SK-N-SH treated with all-trans-retinoic acid at 6 μM for 48 hours (cell line): ENCODE measurements around the gene CMTM3.

Source experiments
- ATAC-seq: fragments of 200-7000 bp; cut with Tn5 transposase; 3 replicates; pipeline ENCODE4 v1.9.1; 2020; ENCODE audit warnings: mild to moderate bottlenecking, moderate library complexity
- ARNTL ChIP-seq: fragments of 450-650 bp; formaldehyde crosslinking; IDR thresholded peaks from 2 replicates; pipeline ENCODE4 v1.5.0; 2020; ENCODE audit warnings: low read depth, mild to moderate bottlenecking, moderate library complexity, borderline replicate concordance
- BACH2 ChIP-seq: fragments of 250-450 bp; sonication (Bioruptor Pico); IDR thresholded peaks from 2 replicates; pipeline ENCODE4 v1.9.0; 2021; ENCODE audit warnings: mild to moderate bottlenecking, borderline replicate concordance
- CREB5 ChIP-seq: fragments of 250-450 bp; sonication (Bioruptor Pico); IDR thresholded peaks from 2 replicates; pipeline ENCODE4 v1.5.1; 2020; ENCODE audit warnings: low read depth, mild to moderate bottlenecking, moderate library complexity
- CSDC2 ChIP-seq: fragments of 250-450 bp; sonication (Bioruptor Pico); IDR thresholded peaks from 2 replicates; pipeline ENCODE4 v1.5.0; 2020; ENCODE audit warnings: mild to moderate bottlenecking, moderate library complexity
- CSRNP3 ChIP-seq: fragments of 250-450 bp; sonication (Bioruptor Pico); IDR thresholded peaks from 2 replicates; pipeline ENCODE4 v1.5.1; 2021; ENCODE audit warnings: mild to moderate bottlenecking, moderate library complexity
- ESRRG ChIP-seq: fragments of 250-450 bp; sonication (Bioruptor Pico); IDR thresholded peaks from 2 replicates; pipeline ENCODE4 v1.6.1; 2021; ENCODE audit warnings: mild to moderate bottlenecking
- GLIS3 ChIP-seq: fragments of 250-450 bp; sonication (Bioruptor Pico); IDR thresholded peaks from 2 replicates; pipeline ENCODE4 v1.5.0; 2020; ENCODE audit warnings: mild to moderate bottlenecking, moderate library complexity
- ISL1 ChIP-seq: fragments of 250-450 bp; sonication (Bioruptor Pico); IDR thresholded peaks from 2 replicates; pipeline ENCODE4 v2.1.2; 2022; ENCODE audit warnings: mild to moderate bottlenecking, moderate library complexity
- OSR1 ChIP-seq: fragments of 250-450 bp; sonication (Bioruptor Pico); IDR thresholded peaks from 2 replicates; pipeline ENCODE4 v1.8.0; 2022; ENCODE audit warnings: moderate library complexity, mild to moderate bottlenecking, inconsistent platforms
- PATZ1 ChIP-seq: fragments of 250-450 bp; sonication (Bioruptor Pico); IDR thresholded peaks from 2 replicates; pipeline ENCODE4 v1.8.0; 2020; ENCODE audit warnings: mild to moderate bottlenecking, moderate library complexity, borderline replicate concordance
- POU6F1 ChIP-seq: fragments of 250-450 bp; sonication (Bioruptor Pico); IDR thresholded peaks from 2 replicates; pipeline ENCODE4 v1.8.0; 2021; ENCODE audit warnings: low read depth, mild to moderate bottlenecking, moderate library complexity, borderline replicate concordance
- PPARA ChIP-seq: fragments of 250-450 bp; sonication (Bioruptor Pico); IDR thresholded peaks from 2 replicates; pipeline ENCODE4 v1.5.0; 2020; ENCODE audit warnings: mild to moderate bottlenecking, borderline replicate concordance
- SNAI2 ChIP-seq: fragments of 250-450 bp; sonication (Bioruptor Pico); IDR thresholded peaks from 2 replicates; pipeline ENCODE4 v1.5.0; 2020; ENCODE audit warnings: mild to moderate bottlenecking, moderate library complexity
- TCF4 ChIP-seq: fragments of 250-450 bp; sonication (Bioruptor Pico); IDR thresholded peaks from 2 replicates; pipeline ENCODE4 v1.8.0; 2021; ENCODE audit warnings: mild to moderate bottlenecking, moderate library complexity, borderline replicate concordance
- TOX ChIP-seq: fragments of 250-450 bp; sonication (Bioruptor Pico); IDR thresholded peaks from 2 replicates; pipeline ENCODE4 v1.8.0; 2021; ENCODE audit warnings: mild to moderate bottlenecking, moderate library complexity, borderline replicate concordance
- ZC3H10 ChIP-seq: fragments of 250-450 bp; sonication (Bioruptor Pico); IDR thresholded peaks from 2 replicates; pipeline ENCODE4 v1.5.1; 2021; ENCODE audit warnings: mild to moderate bottlenecking, moderate library complexity
- ZFP3 ChIP-seq: fragments of 250-450 bp; sonication (Bioruptor Pico); IDR thresholded peaks from 2 replicates; pipeline ENCODE4 v1.5.0; 2020; ENCODE audit warnings: mild to moderate bottlenecking, moderate library complexity
- ZFP30 ChIP-seq: fragments of 450-650 bp; formaldehyde crosslinking; IDR thresholded peaks from 2 replicates; pipeline ENCODE4 v1.5.0; 2022; ENCODE audit warnings: mild to moderate bottlenecking, moderate library complexity
- ZNF565 ChIP-seq: fragments of 450-650 bp; formaldehyde crosslinking; conservative IDR thresholded peaks from 2 replicates; pipeline ENCODE4 v1.5.0; 2020; ENCODE audit warnings: low read depth, mild to moderate bottlenecking, moderate library complexity
- ZNF70 ChIP-seq: fragments of 450-650 bp; formaldehyde crosslinking; IDR thresholded peaks from 2 replicates; pipeline ENCODE4 v1.5.0; 2020; ENCODE audit warnings: mild to moderate bottlenecking, moderate library complexity
- ZNF8 ChIP-seq: fragments of 450-650 bp; formaldehyde crosslinking; IDR thresholded peaks from 2 replicates; pipeline ENCODE4 v1.5.0; 2020; ENCODE audit warnings: mild to moderate bottlenecking, moderate library complexity
- TF ChIP-seq, protein P1 (sequence below): fragments of 250-450 bp; sonication (Bioruptor Pico); IDR thresholded peaks from 2 replicates; pipeline ENCODE4 v1.5.0; 2020; ENCODE audit warnings: mild to moderate bottlenecking, moderate library complexity

CMTM3 gene

GRCh38 chr16:66569131-66569530 is 35.4 kb upstream of the CMTM3 start:
- TF ChIP-seq SNAI2 (CRISPR knock-in tag) (no peak), ZC3H10 (CRISPR knock-in tag) (no peak), TOX (CRISPR knock-in tag) (no peak), ISL1 (CRISPR knock-in tag) (no peak), OSR1 (CRISPR knock-in tag) (no peak), BACH2 (no peak), ZFP3 (no peak), PATZ1 (CRISPR knock-in tag) (no peak), CSRNP3 (CRISPR knock-in tag) (no peak), POU6F1 (CRISPR knock-in tag) (no peak), CREB5 (CRISPR knock-in tag) (no peak), ZNF8 (CRISPR knock-in tag) (no peak), ZNF565 (CRISPR knock-in tag) (no peak), PPARA (CRISPR knock-in tag) (no peak), TCF4 (CRISPR knock-in tag) (no peak), ZFP30 (no peak), CSDC2 (CRISPR knock-in tag) (no peak), ARNTL (no peak)
- ATAC-seq: no peak

- TF ChIP-seq ZNF8 (CRISPR knock-in tag) (no peak), TOX (CRISPR knock-in tag) (no peak), ISL1 (CRISPR knock-in tag) (peak; percentile 69), ZFP3 (no peak), OSR1 (CRISPR knock-in tag) (no peak)
- ATAC-seq: peak; percentile 34
These were observed 34.6 kb upstream of the CMTM3 start for GRCh38 chr16:66569827-66570405.

DNA sequence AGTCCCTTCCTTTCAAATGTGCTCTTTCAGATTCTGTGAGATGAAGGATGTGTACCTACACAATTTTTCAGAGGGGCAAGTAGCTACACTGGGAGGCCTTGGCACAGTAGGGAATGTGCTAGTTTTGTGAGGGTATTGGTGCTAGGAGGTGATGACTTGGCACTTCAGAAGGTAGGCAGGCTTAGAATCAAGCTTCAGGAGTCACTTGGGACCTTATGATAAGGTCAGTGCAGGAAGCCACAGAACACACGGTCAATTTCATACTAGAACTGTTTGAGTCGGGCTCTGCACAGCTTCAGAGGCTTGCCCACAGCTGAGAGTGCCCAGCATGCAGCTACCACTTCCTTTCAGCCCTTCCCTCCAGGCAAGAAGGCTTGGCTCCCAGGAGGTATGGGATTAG is 32.1 kb upstream of the CMTM3 start:
- no peak for TF ChIP-seq TCF4 (CRISPR knock-in tag)
- TF ChIP-seq SNAI2 (CRISPR knock-in tag): no peak
- no peak for TF ChIP-seq ESRRG
- no peak for TF ChIP-seq GLIS3
- TF ChIP-seq, protein P1, sequence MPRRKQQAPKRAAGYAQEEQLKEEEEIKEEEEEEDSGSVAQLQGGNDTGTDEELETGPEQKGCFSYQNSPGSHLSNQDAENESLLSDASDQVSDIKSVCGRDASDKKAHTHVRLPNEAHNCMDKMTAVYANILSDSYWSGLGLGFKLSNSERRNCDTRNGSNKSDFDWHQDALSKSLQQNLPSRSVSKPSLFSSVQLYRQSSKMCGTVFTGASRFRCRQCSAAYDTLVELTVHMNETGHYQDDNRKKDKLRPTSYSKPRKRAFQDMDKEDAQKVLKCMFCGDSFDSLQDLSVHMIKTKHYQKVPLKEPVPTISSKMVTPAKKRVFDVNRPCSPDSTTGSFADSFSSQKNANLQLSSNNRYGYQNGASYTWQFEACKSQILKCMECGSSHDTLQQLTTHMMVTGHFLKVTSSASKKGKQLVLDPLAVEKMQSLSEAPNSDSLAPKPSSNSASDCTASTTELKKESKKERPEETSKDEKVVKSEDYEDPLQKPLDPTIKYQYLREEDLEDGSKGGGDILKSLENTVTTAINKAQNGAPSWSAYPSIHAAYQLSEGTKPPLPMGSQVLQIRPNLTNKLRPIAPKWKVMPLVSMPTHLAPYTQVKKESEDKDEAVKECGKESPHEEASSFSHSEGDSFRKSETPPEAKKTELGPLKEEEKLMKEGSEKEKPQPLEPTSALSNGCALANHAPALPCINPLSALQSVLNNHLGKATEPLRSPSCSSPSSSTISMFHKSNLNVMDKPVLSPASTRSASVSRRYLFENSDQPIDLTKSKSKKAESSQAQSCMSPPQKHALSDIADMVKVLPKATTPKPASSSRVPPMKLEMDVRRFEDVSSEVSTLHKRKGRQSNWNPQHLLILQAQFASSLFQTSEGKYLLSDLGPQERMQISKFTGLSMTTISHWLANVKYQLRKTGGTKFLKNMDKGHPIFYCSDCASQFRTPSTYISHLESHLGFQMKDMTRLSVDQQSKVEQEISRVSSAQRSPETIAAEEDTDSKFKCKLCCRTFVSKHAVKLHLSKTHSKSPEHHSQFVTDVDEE (CRISPR knock-in tag): no peak
- no peak for TF ChIP-seq BACH2
- TF ChIP-seq ZNF70: no peak
- no peak for TF ChIP-seq TOX (CRISPR knock-in tag)
- no peak for TF ChIP-seq ARNTL
- no peak for TF ChIP-seq PATZ1 (CRISPR knock-in tag)
- TF ChIP-seq POU6F1 (CRISPR knock-in tag): no peak
- no peak for TF ChIP-seq CSRNP3 (CRISPR knock-in tag)
- no peak for TF ChIP-seq OSR1 (CRISPR knock-in tag)
- no peak for TF ChIP-seq ZFP3
- no peak for TF ChIP-seq ZC3H10 (CRISPR knock-in tag)
- no peak for TF ChIP-seq ZNF8 (CRISPR knock-in tag)
- ATAC-seq: no peak
